Gastroesophageal sphincter (tissue), 4 donors: ENCODE data around the gene NEDD4L. TPM values are rescaled to one million over a fixed set of nuclear protein-coding genes. Genes with fewer than 3 reads are reported as not detected.
A peak's percentile ranks its signal among the peaks of the same experiment; 100 is the strongest.

Experiments
- ATAC-seq: fragments of 150-250 bp; one replicate; pipeline ENCODE4 v1.9.1; 2016; ENCODE audit warnings: mild to moderate bottlenecking, moderate library complexity
- H3K27ac ChIP-seq, 4 donors: fragments of 200-600 bp; sonication (generic) in 3 of 4; 1 replicate in 3 of 4; 2 replicates in 1 of 4; pipeline ENCODE4 v1.5.1; 2016 to 2019
- H3K27me3 ChIP-seq: fragments of 200-600 bp; sonication (generic); one replicate; pipeline ENCODE4 v1.5.1; 2019
- H3K36me3 ChIP-seq, 2 donors: fragments of 200-600 bp; sonication (generic); one replicate each; pipeline ENCODE4 v1.5.1; 2019; ENCODE audit warnings: control low read depth in 1 of 2
- H3K4me1 ChIP-seq, 3 donors: fragments of 200-600 bp; sonication (generic); 1 replicate in 2 of 3; 2 replicates in 1 of 3; pipeline ENCODE4 v1.5.1; 2016 to 2019; ENCODE audit warnings: control low read depth in 2 of 3
- H3K4me3 ChIP-seq, 2 donors: fragments of 200-600 bp; sonication (generic); one replicate each; pipeline ENCODE4 v1.5.1; 2019; ENCODE audit warnings: mild to moderate bottlenecking in 1 of 2, moderate library complexity in 1 of 2
- H3K9me3 ChIP-seq, 3 donors: fragments of 200-600 bp; sonication (generic); one replicate each; pipeline ENCODE4 v1.5.1; 2017 to 2019; ENCODE audit warnings: control low read depth in 2 of 3
- EP300 ChIP-seq: sonication (generic); formaldehyde crosslinking; IDR thresholded peaks from one replicate; pipeline ENCODE4 v1.6.1; 2017; ENCODE audit warnings: antibody characterized with exemption, mild to moderate bottlenecking
- POLR2A ChIP-seq, 2 donors: fragments of 450-650 bp; IDR thresholded peaks; one replicate each; pipeline ENCODE4 v1.6.1; 2017; ENCODE audit warnings: antibody characterized with exemption in 2 of 2, mild to moderate bottlenecking in 2 of 2, moderate library complexity in 1 of 2
- POLR2AphosphoS5 ChIP-seq: sonication (generic); formaldehyde crosslinking; IDR thresholded peaks from one replicate; pipeline ENCODE4 v1.6.1; 2017; ENCODE audit warnings: antibody characterized with exemption
- WGBS, 2 donors: methylation state at CpG; one replicate each; pipeline ENCODE4 v1.1.5; 2018; ENCODE audit warnings: low coverage in 1 of 2; 5-methylcytosine and 5-hydroxymethylcytosine counted together
- total RNA-seq, 4 donors: library from RNA; depleted of rRNA; stranded (reverse); fragments of >200 nt; gene quantifications; one replicate each; pipeline ENCODE4 v1.1.0, GENCODE V29; 2016
- TF ChIP-seq, protein P1 (sequence below), 4 experiments: fragments of 200-600 bp in 2 of 4; fragments of 450-650 bp in 2 of 4; sonication (generic) in 1 of 4; IDR thresholded peaks; one replicate each; pipeline ENCODE4 v1.5.1; 2017 to 2019; ENCODE audit warnings: antibody characterized with exemption in 4 of 4, mild to moderate bottlenecking in 2 of 4, moderate library complexity in 2 of 4

Gene NEDD4L
- total RNA-seq, 4 donors from 2014 or later: 37.0 to 50.9 (median 43.0) TPM

DNA sequence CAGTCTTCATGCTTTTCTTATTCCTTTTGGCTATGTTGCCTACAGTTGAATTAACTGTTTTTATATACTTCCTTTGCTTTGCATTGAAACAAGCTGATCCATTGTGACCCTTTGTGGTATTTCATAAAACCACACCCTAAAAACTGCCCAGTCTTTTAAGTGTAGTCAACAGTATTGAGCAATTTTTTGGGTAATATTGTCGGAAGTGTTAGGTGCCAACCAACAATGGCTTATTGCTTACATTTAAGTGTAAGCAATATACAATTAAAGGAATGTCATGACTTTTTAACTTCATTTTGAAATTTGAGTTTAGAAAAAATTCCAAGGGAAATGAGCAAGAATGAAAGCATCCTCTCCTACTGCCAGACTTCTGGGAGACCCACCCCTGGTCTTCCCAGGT, 174.1 kb downstream of the NEDD4L start:
- H3K27ac ChIP-seq: no peak overlapping the region
- peaks cover 0 to 41% (median 0%) of the 10 kb centered on the region in 3 donors for H3K4me1 ChIP-seq
- no peak overlapping the region for H3K4me3 ChIP-seq
- H3K27me3 ChIP-seq: no peaks in the 10 kb centered on the region
- no peak for ATAC-seq
- TF ChIP-seq POLR2AphosphoS5 (no peak), EP300 (no peak), POLR2A (IDR thresholded peaks at IDR 0.05) (no peak)
- TF ChIP-seq, protein P1, sequence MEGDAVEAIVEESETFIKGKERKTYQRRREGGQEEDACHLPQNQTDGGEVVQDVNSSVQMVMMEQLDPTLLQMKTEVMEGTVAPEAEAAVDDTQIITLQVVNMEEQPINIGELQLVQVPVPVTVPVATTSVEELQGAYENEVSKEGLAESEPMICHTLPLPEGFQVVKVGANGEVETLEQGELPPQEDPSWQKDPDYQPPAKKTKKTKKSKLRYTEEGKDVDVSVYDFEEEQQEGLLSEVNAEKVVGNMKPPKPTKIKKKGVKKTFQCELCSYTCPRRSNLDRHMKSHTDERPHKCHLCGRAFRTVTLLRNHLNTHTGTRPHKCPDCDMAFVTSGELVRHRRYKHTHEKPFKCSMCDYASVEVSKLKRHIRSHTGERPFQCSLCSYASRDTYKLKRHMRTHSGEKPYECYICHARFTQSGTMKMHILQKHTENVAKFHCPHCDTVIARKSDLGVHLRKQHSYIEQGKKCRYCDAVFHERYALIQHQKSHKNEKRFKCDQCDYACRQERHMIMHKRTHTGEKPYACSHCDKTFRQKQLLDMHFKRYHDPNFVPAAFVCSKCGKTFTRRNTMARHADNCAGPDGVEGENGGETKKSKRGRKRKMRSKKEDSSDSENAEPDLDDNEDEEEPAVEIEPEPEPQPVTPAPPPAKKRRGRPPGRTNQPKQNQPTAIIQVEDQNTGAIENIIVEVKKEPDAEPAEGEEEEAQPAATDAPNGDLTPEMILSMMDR (IDR thresholded peaks at IDR 0.05): no peak
- no peaks in the 10 kb centered on the region for H3K36me3 ChIP-seq
- no peaks in the 10 kb centered on the region for H3K9me3 ChIP-seq
- WGBS, 2 donors: 90 to 100% methylated on average over 1 of the region's 1 CpG

DNA sequence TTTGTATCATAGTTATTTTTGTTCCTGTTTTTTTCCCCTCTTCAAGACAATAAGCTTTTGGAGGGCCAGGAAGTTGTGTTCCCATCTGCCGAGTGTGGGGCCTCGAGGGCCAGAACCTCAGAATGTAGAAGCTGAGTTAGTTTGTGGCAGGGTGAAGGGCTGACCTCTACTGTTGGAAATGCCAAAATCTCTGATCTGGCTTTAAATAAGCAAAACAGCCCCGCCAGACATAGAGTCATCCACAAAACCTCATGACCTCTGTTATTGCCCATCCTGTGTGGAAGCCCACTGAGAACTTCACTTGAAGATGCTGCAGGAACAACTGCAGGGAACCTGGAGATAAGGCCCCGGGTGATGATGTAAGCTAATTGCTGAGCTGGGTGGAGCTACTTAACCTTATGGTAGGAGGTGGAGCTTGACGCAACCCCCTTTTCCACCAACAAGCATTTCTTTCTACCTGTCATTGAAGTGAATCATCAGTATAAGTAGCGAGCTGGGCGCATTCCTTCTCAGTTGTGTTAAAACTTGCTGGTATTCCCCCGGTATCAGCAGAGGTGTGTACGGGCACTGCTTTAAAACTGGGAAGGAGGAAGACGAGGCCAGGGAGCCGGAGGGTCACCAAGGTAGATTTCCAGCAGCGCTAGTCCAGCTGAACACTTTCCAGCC, 177.2 kb downstream of the NEDD4L start:
- Histone ChIP-seq H3K4me1 (peaks cover 0 to 49% (median 4%) of the 10 kb centered on the region in 3 donors), H3K27ac (peak overlapping the region in 3 of 4 donors; percentile 32 to 43 (median 36)), H3K4me3 (no peak overlapping the region), H3K27me3 (no peaks in the 10 kb centered on the region), H3K9me3 (no peaks in the 10 kb centered on the region), H3K36me3 (no peaks in the 10 kb centered on the region)
- ATAC-seq: no peak
- 86 to 99% methylated on average over 6 to 8 of the region's 12 CpGs for WGBS, 2 donors
- TF ChIP-seq POLR2AphosphoS5 (no peak), POLR2A (IDR thresholded peaks at IDR 0.05) (no peak), EP300 (no peak)
- TF ChIP-seq, protein P1 (IDR thresholded peaks at IDR 0.05): no peak

DNA sequence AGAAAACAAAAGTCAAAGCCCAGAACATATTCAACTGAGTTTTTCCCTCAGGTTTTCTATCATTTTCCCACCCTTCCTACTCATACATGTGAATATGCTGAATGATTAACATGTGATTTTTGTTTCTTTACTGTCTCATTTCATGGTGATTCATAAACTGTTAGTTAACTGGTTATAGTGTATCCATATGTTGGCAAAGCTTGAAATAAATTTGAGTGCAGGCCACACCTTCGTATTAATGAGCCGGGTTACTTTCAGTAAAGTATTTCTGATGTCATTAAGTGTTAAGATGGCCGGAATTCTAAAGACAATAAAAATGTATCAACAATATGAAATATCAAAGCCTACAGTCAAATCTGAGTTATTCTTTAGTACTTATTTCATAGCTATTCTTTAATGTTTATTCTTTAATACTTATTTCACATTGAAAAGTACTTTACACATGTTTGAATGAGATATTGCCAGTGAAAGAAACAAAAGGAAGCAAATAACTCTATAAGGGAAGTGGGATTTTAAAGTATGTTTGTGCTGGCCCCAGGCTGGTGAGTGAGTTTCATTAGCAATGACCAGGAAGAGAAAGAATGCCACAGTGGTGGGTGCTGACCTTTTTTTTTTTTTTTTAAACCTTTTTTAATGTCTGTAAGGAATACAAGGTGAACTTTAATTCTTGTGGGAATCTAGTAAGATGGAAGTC, 178.6 kb downstream of the NEDD4L start:
- ATAC-seq: no peak
- 57 to 60% methylated on average over 3 of the region's 3 CpGs for WGBS, 2 donors
- TF ChIP-seq POLR2AphosphoS5: no peak
- TF ChIP-seq, protein P1 (IDR thresholded peaks at IDR 0.05): no peak
- TF ChIP-seq POLR2A (IDR thresholded peaks at IDR 0.05): no peak
- TF ChIP-seq EP300: no peak
- H3K9me3 ChIP-seq: no peaks in the 10 kb centered on the region
- peaks cover 0 to 45% (median 4%) of the 10 kb centered on the region in 3 donors for H3K4me1 ChIP-seq
- H3K27ac ChIP-seq: peak overlapping the region in 1 of 4 donors; percentile 36
- H3K36me3 ChIP-seq: no peaks in the 10 kb centered on the region
- H3K4me3 ChIP-seq: no peak overlapping the region
- no peaks in the 10 kb centered on the region for H3K27me3 ChIP-seq

DNA sequence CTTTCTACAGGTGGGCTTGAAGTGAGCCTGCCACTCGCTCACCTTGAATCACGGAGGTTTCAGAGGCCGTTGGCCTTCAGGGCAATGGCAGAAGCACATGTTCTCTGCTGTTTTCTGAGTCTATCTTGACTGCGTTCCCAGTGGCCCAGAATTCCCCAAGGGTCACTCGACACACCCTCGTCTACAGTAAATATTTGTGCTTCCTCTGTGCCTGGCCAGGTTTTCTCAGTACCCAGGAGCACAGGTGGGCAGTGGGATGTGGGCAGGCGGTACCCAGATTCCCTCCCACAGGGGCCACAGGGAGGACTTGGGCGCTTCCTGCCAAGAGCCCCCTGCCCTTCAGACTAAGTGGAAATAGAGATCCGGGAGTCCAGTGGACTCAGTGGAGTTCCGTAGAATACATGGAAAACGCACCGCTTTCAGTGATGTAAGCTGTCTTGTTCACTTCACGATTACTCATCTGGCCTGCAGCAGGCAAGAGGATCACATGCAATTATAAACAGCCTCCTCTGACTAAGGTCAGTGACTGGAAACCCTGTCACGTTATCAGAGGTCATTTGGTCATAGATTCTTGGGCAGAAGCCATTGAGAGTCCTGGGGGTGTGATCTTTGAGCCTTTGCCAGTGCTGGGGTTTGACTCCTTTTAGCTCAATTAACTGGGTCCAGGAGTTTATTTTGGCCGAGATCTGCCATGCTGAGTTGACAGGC, 179.8 kb downstream of the NEDD4L start:
- TF ChIP-seq, protein P1 (IDR thresholded peaks at IDR 0.05): no peak
- TF ChIP-seq POLR2A (IDR thresholded peaks at IDR 0.05): no peak
- TF ChIP-seq POLR2AphosphoS5: peak; percentile 67
- TF ChIP-seq EP300: no peak
- peaks cover 0 to 45% (median 4%) of the 10 kb centered on the region in 3 donors for H3K4me1 ChIP-seq
- WGBS, 2 donors: 35 to 44% methylated on average over 2 to 5 of the region's 15 CpGs
- no peaks in the 10 kb centered on the region for H3K9me3 ChIP-seq
- H3K27ac ChIP-seq: peak overlapping the region; percentile 18 to 79 (median 68)
- H3K4me3 ChIP-seq: no peak overlapping the region
- H3K27me3 ChIP-seq: no peaks in the 10 kb centered on the region
- ATAC-seq: peak; percentile 80
- no peaks in the 10 kb centered on the region for H3K36me3 ChIP-seq
